Tibial nerve (tissue), 4 donors: ENCODE measurements around the gene KCNQ1.

Experiments used
- CTCF ChIP-seq, 5 experiments: fragments of 200-600 bp in 3 of 5; fragments of 450-650 bp in 2 of 5; sonication (generic) in 3 of 5; IDR thresholded peaks; one replicate each; pipeline ENCODE4 v1.5.1; 2016 to 2019; ENCODE audit warnings: antibody characterized with exemption in 5 of 5, mild to moderate bottlenecking in 3 of 5, moderate library complexity in 2 of 5
- EP300 ChIP-seq, 2 donors: sonication (generic); formaldehyde crosslinking; IDR thresholded peaks; one replicate each; pipeline ENCODE4 v1.6.1; 2017; ENCODE audit warnings: antibody characterized with exemption in 2 of 2, mild to moderate bottlenecking in 1 of 2

GRCh38 chr11:2580571-2581001 is 135.8 kb downstream of the KCNQ1 start:
- TF ChIP-seq CTCF (IDR thresholded peaks at IDR 0.05) (no peak), EP300 (IDR thresholded peaks at IDR 0.05) (no peak)
